CD14-positive monocyte (primary cell): ENCODE data around the gene SEM1. TPM values are rescaled to one million over a fixed set of nuclear protein-coding genes. Genes with fewer than 3 reads are reported as not detected.

Experiments
- DNase-seq, 3 donors: peaks; one replicate each; pipeline ENCODE4 v3.0.0-alpha.2; 2011 to 2022
- H2AFZ ChIP-seq: 2 replicates; pipeline ENCODE4 v1.6.0; 2012; ENCODE audit warnings: mild to moderate bottlenecking, low read depth, low read length, inconsistent platforms; ENCODE audit not compliant: insufficient read depth, poor library complexity, severe bottlenecking
- H3K27ac ChIP-seq, 2 donors: 1 replicate in 1 of 2; 2 replicates in 1 of 2; pipeline ENCODE4 v1.5.1; 2012 to 2013; ENCODE audit warnings: low read length in 2 of 2, control low read depth in 1 of 2, inconsistent platforms in 1 of 2, low read depth in 1 of 2, mild to moderate bottlenecking in 1 of 2
- H3K27me3 ChIP-seq, 2 donors: one replicate each; pipeline versions ENCODE4 v1.6.0 to v1.6.1; 2011 to 2013; ENCODE audit warnings: low read length in 2 of 2; ENCODE audit not compliant: control insufficient read depth in 2 of 2, insufficient read depth in 2 of 2
- H3K36me3 ChIP-seq, 2 donors: replicated peaks in 1 of 2; 1 replicate in 1 of 2; 2 replicates in 1 of 2; pipeline versions ENCODE4 v1.5.1 to v1.6.1; 2012 to 2013; ENCODE audit warnings: low read length in 2 of 2, control low read depth in 1 of 2, inconsistent platforms in 1 of 2, mild to moderate bottlenecking in 1 of 2; ENCODE audit not compliant: insufficient read depth in 2 of 2, control insufficient read depth in 1 of 2
- H3K4me1 ChIP-seq, 2 donors: 1 replicate in 1 of 2; 2 replicates in 1 of 2; pipeline versions ENCODE4 v1.5.1 to v1.6.1; 2012 to 2013; ENCODE audit warnings: low read length in 2 of 2, control low read depth in 1 of 2, inconsistent platforms in 1 of 2, mild to moderate bottlenecking in 1 of 2, moderate library complexity in 1 of 2; ENCODE audit not compliant: insufficient read depth in 2 of 2, control insufficient read depth in 1 of 2
- H3K4me2 ChIP-seq: replicated peaks from 2 replicates; pipeline ENCODE3; 2012; ENCODE audit warnings: low read length, moderate library complexity, mild to moderate bottlenecking; ENCODE audit not compliant: poor library complexity, severe bottlenecking; ENCODE audit errors: extremely low read depth
- H3K4me3 ChIP-seq, 3 experiments: fragments of 200-600 bp in 1 of 3; sonication (generic) in 1 of 3; replicated peaks in 1 of 3; 1 replicate in 2 of 3; 2 replicates in 1 of 3; pipeline ENCODE4 v1.5.1; 2011 to 2013; ENCODE audit warnings: low read length in 3 of 3, mild to moderate bottlenecking in 3 of 3, control low read depth in 2 of 3, low read depth in 2 of 3, inconsistent platforms in 1 of 3, moderate library complexity in 1 of 3
- H3K79me2 ChIP-seq: 2 replicates; pipeline ENCODE4 v1.6.0; 2012; ENCODE audit warnings: mild to moderate bottlenecking, control low read depth, inconsistent platforms, low read length, moderate library complexity; ENCODE audit not compliant: insufficient read depth
- H3K9ac ChIP-seq: 2 replicates; pipeline ENCODE4 v1.6.0; 2017; ENCODE audit warnings: low read length, mild to moderate bottlenecking; ENCODE audit not compliant: insufficient read depth, poor library complexity, severe bottlenecking
- H3K9me3 ChIP-seq, 2 donors: replicated peaks in 1 of 2; 1 replicate in 1 of 2; 2 replicates in 1 of 2; pipeline versions ENCODE4 v1.5.1 to v1.6.1; 2012 to 2013; ENCODE audit warnings: low read length in 2 of 2, control low read depth in 1 of 2; ENCODE audit not compliant: control insufficient read depth in 1 of 2, insufficient read depth in 1 of 2
- H4K20me1 ChIP-seq: 2 replicates; pipeline ENCODE4 v1.6.0; 2012; ENCODE audit warnings: mild to moderate bottlenecking, low read length, control low read depth, moderate library complexity; ENCODE audit not compliant: insufficient read depth
- H3K27ac Mint-ChIP-seq, 7 donors: one replicate each; pipeline ENCODE4 v1.8.0; 2020; ENCODE audit warnings: mild to moderate bottlenecking in 7 of 7, mixed read lengths in 7 of 7, moderate library complexity in 6 of 7, inconsistent platforms in 2 of 7
- H3K27me3 Mint-ChIP-seq, 3 donors: one replicate each; pipeline ENCODE4 v1.8.0; 2021 to 2022; ENCODE audit warnings: low read depth in 3 of 3, mild to moderate bottlenecking in 3 of 3, mixed read lengths in 3 of 3, moderate library complexity in 3 of 3, inconsistent platforms in 1 of 3
- H3K36me3 Mint-ChIP-seq, 2 donors: one replicate each; pipeline ENCODE4 v1.8.0; 2020; ENCODE audit warnings: mixed read lengths in 2 of 2, inconsistent platforms in 1 of 2, mild to moderate bottlenecking in 1 of 2
- H3K4me1 Mint-ChIP-seq: one replicate; pipeline ENCODE4 v1.8.0; 2020; ENCODE audit warnings: mild to moderate bottlenecking, mixed read lengths
- H3K4me3 Mint-ChIP-seq, 2 donors: one replicate each; pipeline ENCODE4 v1.8.0; 2020; ENCODE audit warnings: mild to moderate bottlenecking in 2 of 2, mixed read lengths in 2 of 2, moderate library complexity in 1 of 2
- H3K9me3 Mint-ChIP-seq, 7 donors: one replicate each; pipeline ENCODE4 v1.8.0; 2020 to 2022; ENCODE audit warnings: mixed read lengths in 7 of 7, mild to moderate bottlenecking in 6 of 7, moderate library complexity in 6 of 7, inconsistent platforms in 2 of 7
- WGBS: methylation state at CpG from one replicate; pipeline ENCODE4 v1.1.5; 2013; ENCODE audit warnings: missing lambda C conversion rate; ENCODE audit not compliant: insufficient coverage; 5-methylcytosine and 5-hydroxymethylcytosine counted together
- intact Hi-C, 2 donors: fragments of 100-400 bp; cut with micrococcal nuclease; formaldehyde crosslinking; loops; one replicate each; pipeline versions ENCODE4 v1.15.0 to v1.15.1; 2023
- polyA plus RNA-seq, 3 donors: library from polyadenylated mRNA; depleted of rRNA in 1 of 3; unstranded in 2 of 3; stranded (reverse) in 1 of 3; fragments of 300-500 nt in 2 of 3; fragments of >200 nt in 1 of 3; fragmentation: Illumina TruSeq in 2 of 3; gene quantifications; 1 replicate in 2 of 3; 2 replicates in 1 of 3; pipeline ENCODE4 v1.2.3, GENCODE V29; 2012 to 2021
- TF ChIP-seq, protein P1 (sequence below): fragments of 200-600 bp; IDR thresholded peaks from one replicate; pipeline ENCODE4 v1.8.0; 2022; ENCODE audit warnings: antibody characterized with exemption, mild to moderate bottlenecking

SEM1 gene
- polyA plus RNA-seq, 3 donors = 8.0 to 117 (median 98.1) TPM

DNA sequence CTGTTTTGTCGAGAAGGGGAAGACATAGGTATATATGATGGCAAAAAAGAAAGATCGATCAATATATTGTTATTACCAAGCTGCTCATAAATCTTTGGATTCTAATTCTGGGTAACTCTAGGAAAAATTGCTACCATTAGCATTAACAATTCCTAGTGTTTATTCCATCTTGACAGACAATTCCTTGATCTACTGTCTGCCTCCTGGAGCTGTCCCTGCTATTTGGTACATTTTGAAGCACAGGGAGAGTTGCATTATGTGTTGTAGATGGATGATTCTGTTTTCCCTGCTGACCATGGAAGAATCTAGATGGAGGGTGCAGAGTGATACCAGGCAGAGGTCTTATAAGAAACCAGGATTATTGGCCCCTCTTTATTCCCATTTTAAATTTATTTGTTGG lies 29.1 kb upstream of the SEM1 start:
- no peaks in the 10 kb centered on the region for H3K79me2 ChIP-seq
- no peak overlapping the region for H3K27ac ChIP-seq
- H3K9me3 Mint-ChIP-seq = no peaks in the 10 kb centered on the region
- H3K4me3 ChIP-seq = no peak overlapping the region
- no peak overlapping the region for H3K27ac Mint-ChIP-seq
- no peaks in the 10 kb centered on the region for H3K4me1 ChIP-seq
- H3K36me3 ChIP-seq = no peaks in the 10 kb centered on the region
- WGBS = no CpG with 5 or more reads among the region's 2 CpGs
- H3K9me3 ChIP-seq = no peaks in the 10 kb centered on the region
- peaks cover 0 to 13% (median 10%) of the 10 kb centered on the region in 3 donors for H3K27me3 Mint-ChIP-seq
- DNase-seq = no peak
- H3K4me2 ChIP-seq = no peak overlapping the region
- no peak overlapping the region for H2AFZ ChIP-seq
- no peak overlapping the region for H3K9ac ChIP-seq
- no peaks in the 10 kb centered on the region for H4K20me1 ChIP-seq
- no peak overlapping the region for H3K4me3 Mint-ChIP-seq
- no peaks in the 10 kb centered on the region for H3K36me3 Mint-ChIP-seq
- intact Hi-C loops = no loop called here
- H3K27me3 ChIP-seq = peaks cover 0 to 3% of the 10 kb centered on the region in 2 donors
- H3K4me1 Mint-ChIP-seq = no peaks in the 10 kb centered on the region
- TF ChIP-seq, protein P1, sequence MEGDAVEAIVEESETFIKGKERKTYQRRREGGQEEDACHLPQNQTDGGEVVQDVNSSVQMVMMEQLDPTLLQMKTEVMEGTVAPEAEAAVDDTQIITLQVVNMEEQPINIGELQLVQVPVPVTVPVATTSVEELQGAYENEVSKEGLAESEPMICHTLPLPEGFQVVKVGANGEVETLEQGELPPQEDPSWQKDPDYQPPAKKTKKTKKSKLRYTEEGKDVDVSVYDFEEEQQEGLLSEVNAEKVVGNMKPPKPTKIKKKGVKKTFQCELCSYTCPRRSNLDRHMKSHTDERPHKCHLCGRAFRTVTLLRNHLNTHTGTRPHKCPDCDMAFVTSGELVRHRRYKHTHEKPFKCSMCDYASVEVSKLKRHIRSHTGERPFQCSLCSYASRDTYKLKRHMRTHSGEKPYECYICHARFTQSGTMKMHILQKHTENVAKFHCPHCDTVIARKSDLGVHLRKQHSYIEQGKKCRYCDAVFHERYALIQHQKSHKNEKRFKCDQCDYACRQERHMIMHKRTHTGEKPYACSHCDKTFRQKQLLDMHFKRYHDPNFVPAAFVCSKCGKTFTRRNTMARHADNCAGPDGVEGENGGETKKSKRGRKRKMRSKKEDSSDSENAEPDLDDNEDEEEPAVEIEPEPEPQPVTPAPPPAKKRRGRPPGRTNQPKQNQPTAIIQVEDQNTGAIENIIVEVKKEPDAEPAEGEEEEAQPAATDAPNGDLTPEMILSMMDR = no peak

DNA sequence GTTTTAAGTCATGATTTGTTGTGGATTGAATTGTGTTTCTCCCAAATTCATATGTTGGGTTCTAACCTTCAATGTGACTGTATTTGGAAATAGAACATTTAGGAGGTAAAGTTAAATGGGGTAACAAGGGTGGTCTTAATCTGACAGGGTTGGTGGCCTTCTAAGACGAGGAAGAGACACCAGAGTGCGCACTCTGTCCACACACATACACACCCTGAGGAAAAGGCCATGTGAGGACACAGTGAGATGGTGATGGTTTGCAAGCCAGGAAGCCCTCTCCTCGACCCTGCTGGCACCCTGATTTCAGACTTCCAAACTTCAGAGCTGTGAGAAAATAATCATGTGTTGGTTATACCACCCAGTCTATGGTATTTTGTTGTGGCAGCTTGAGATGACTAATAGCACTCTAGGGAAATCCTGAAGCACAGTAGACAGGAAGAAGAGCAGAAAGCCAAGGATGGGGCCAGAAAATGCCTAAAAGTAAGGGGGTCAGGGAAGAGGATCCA lies 28.0 kb upstream of the SEM1 start:
- no peak overlapping the region for H3K27ac Mint-ChIP-seq
- H3K36me3 Mint-ChIP-seq = no peaks in the 10 kb centered on the region
- peaks cover 0 to 10% (median 9%) of the 10 kb centered on the region in 3 donors for H3K27me3 Mint-ChIP-seq
- Histone ChIP-seq H3K79me2 (no peaks in the 10 kb centered on the region), H3K36me3 (no peaks in the 10 kb centered on the region), H3K4me2 (no peak overlapping the region), H3K9ac (no peak overlapping the region), H3K4me1 (no peaks in the 10 kb centered on the region), H3K4me3 (no peak overlapping the region), H3K27ac (no peak overlapping the region), H3K27me3 (peaks cover 0 to 3% of the 10 kb centered on the region in 2 donors), H2AFZ (no peak overlapping the region), H4K20me1 (no peaks in the 10 kb centered on the region), H3K9me3 (no peaks in the 10 kb centered on the region)
- H3K4me3 Mint-ChIP-seq = no peak overlapping the region
- DNase-seq = no peak
- H3K4me1 Mint-ChIP-seq = no peaks in the 10 kb centered on the region
- peaks cover 0 to under 1% (median 0%) of the 10 kb centered on the region in 7 donors for H3K9me3 Mint-ChIP-seq
- TF ChIP-seq, protein P1 = no peak
- intact Hi-C loops = no loop called here
- WGBS = 0% methylated on average over 1 of the region's 3 CpGs
